Measurements from ENCODE around the gene NDUFS8.

NDUFS8 gene

GRCh38 chr11:68016904-68017817 is 13.3 kb upstream of the NDUFS8 start:
- no peak for DNase-seq

- DNase-seq, result no peak
These were observed 12.3 kb upstream of the NDUFS8 start for GRCh38 chr11:68017980-68018729.

GRCh38 chr11:68018730-68019190 is 11.7 kb upstream of the NDUFS8 start:
- no peak for DNase-seq

- DNase-seq, result no peak
These were observed 11.0 kb upstream of the NDUFS8 start for GRCh38 chr11:68019486-68019885.

GRCh38 chr11:68020575-68020974 is 9.9 kb upstream of the NDUFS8 start:
- DNase-seq, result no peak

- DNase-seq, result no peak
These were observed 9.2 kb upstream of the NDUFS8 start for GRCh38 chr11:68021167-68021787.

GRCh38 chr11:68022531-68022930 is 8.0 kb upstream of the NDUFS8 start:
- DNase-seq, result no peak

GRCh38 chr11:68024508-68024907 is 6.0 kb upstream of the NDUFS8 start:
- no peak for DNase-seq

- no peak for DNase-seq
These were observed 5.4 kb upstream of the NDUFS8 start for GRCh38 chr11:68025047-68025446.

- no peak for DNase-seq
These were observed 3.9 kb upstream of the NDUFS8 start for GRCh38 chr11:68026391-68027105.

- DNase-seq, result no peak
These were observed 2.8 kb upstream of the NDUFS8 start for GRCh38 chr11:68027667-68028066.

GRCh38 chr11:68028802-68029545 is 1.5 kb upstream of the NDUFS8 start:
- no peak for DNase-seq

- no peak for DNase-seq
These were observed 623 bp downstream of the NDUFS8 start for GRCh38 chr11:68031144-68031464.

- DNase-seq, result no peak
These were observed 1.5 kb downstream of the NDUFS8 start for GRCh38 chr11:68032003-68032402.

- DNase-seq, result no peak
These were observed 2.7 kb downstream of the NDUFS8 start for GRCh38 chr11:68032997-68033707.

GRCh38 chr11:68033708-68034045 is 3.2 kb downstream of the NDUFS8 start:
- DNase-seq, result no peak

- no peak for DNase-seq
These were observed 4.9 kb downstream of the NDUFS8 start for GRCh38 chr11:68035266-68035876.

GRCh38 chr11:68036141-68036716 is 5.7 kb downstream of the NDUFS8 start:
- DNase-seq, result no peak

GRCh38 chr11:68036717-68037239 is 6.3 kb downstream of the NDUFS8 start:
- DNase-seq, result no peak

GRCh38 chr11:68037411-68038225 is 7.1 kb downstream of the NDUFS8 start:
- no peak for DNase-seq
